Liver (tissue), 9 donors: ENCODE data around the gene PRMT2. TPM values are rescaled to one million over a fixed set of nuclear protein-coding genes. Genes with fewer than 3 reads are reported as not detected.
A peak's percentile ranks its signal among the peaks of the same experiment; 100 is the strongest.
"Not testable (repeated sequence)": the region's sequence is repeated elsewhere in the genome, so short reads cannot be mapped to it uniquely, and the experiment has no call there.

ENCODE experiments used
- DNase-seq: peaks from one replicate; pipeline ENCODE4 v3.0.0-alpha.2; 2017; ENCODE audit warnings: low spot score
- H3K27ac ChIP-seq, 2 donors: one replicate each; pipeline ENCODE4 v1.7.0; 2013; ENCODE audit warnings: inconsistent platforms in 2 of 2, low read length in 2 of 2, control low read depth in 1 of 2, low read depth in 1 of 2, mild to moderate bottlenecking in 1 of 2
- H3K27me3 ChIP-seq, 4 donors: one replicate each; pipeline versions ENCODE4 v1.6.1 to v1.7.0; 2013; ENCODE audit warnings: low read length in 3 of 4, inconsistent platforms in 1 of 4, mild to moderate bottlenecking in 1 of 4, moderate library complexity in 1 of 4; ENCODE audit not compliant: control insufficient read depth in 4 of 4, insufficient read depth in 4 of 4
- H3K36me3 ChIP-seq, 4 donors: one replicate each; pipeline versions ENCODE4 v1.6.1 to v1.7.0; 2013; ENCODE audit warnings: low read length in 3 of 4, mild to moderate bottlenecking in 3 of 4, low read depth in 1 of 4, moderate library complexity in 1 of 4; ENCODE audit not compliant: control insufficient read depth in 4 of 4, insufficient read depth in 3 of 4
- H3K4me1 ChIP-seq, 4 donors: one replicate each; pipeline versions ENCODE4 v1.6.1 to v1.7.0; 2013; ENCODE audit warnings: low read length in 3 of 4, mild to moderate bottlenecking in 3 of 4, moderate library complexity in 1 of 4; ENCODE audit not compliant: control insufficient read depth in 4 of 4, insufficient read depth in 4 of 4
- H3K4me3 ChIP-seq, 3 donors: one replicate each; pipeline versions ENCODE4 v1.6.1 to v1.7.0; 2013; ENCODE audit warnings: low read length in 3 of 3, control low read depth in 1 of 3, low read depth in 1 of 3, mild to moderate bottlenecking in 1 of 3
- H3K9ac ChIP-seq, 2 donors: one replicate each; pipeline ENCODE4 v1.7.0; 2013; ENCODE audit warnings: low read length in 2 of 2, mild to moderate bottlenecking in 2 of 2, moderate library complexity in 2 of 2, control low read depth in 1 of 2, low read depth in 1 of 2
- H3K9me3 ChIP-seq, 4 donors: one replicate each; pipeline versions ENCODE4 v1.6.1 to v1.7.0; 2013; ENCODE audit warnings: low read length in 3 of 4; ENCODE audit not compliant: control insufficient read depth in 4 of 4
- EGR1 ChIP-seq, 2 donors: IDR thresholded peaks; 2 replicates each; pipeline ENCODE4 v1.6.1; 2016 to 2018; ENCODE audit warnings: antibody characterized with exemption in 2 of 2, low read depth in 2 of 2
- FOXA1 ChIP-seq: IDR thresholded peaks from 2 replicates; pipeline ENCODE4 v1.6.1; 2016; ENCODE audit warnings: antibody characterized with exemption
- FOXA2 ChIP-seq: IDR thresholded peaks from 2 replicates; pipeline ENCODE4 v1.6.1; 2016; ENCODE audit warnings: antibody characterized with exemption
- GABPA ChIP-seq, 2 donors: IDR thresholded peaks in 1 of 2; conservative IDR thresholded peaks in 1 of 2; 2 replicates each; pipeline ENCODE4 v1.6.1; 2016; ENCODE audit warnings: antibody characterized with exemption in 2 of 2, mild to moderate bottlenecking in 1 of 2, moderate library complexity in 1 of 2
- HNF4A ChIP-seq, 2 donors: conservative IDR thresholded peaks; 2 replicates each; pipeline ENCODE4 v1.6.1; 2016; ENCODE audit warnings: antibody characterized with exemption in 2 of 2, mild to moderate bottlenecking in 2 of 2
- HNF4G ChIP-seq: IDR thresholded peaks from 2 replicates; pipeline ENCODE4 v1.6.1; 2016; ENCODE audit warnings: antibody characterized with exemption
- JUND ChIP-seq, 2 donors: IDR thresholded peaks; 2 replicates each; pipeline ENCODE4 v1.6.1; 2016; ENCODE audit warnings: antibody characterized with exemption in 2 of 2
- NR2F2 ChIP-seq: IDR thresholded peaks from 2 replicates; pipeline ENCODE4 v1.6.1; 2016; ENCODE audit warnings: antibody characterized with exemption
- RAD21 ChIP-seq, 2 donors: IDR thresholded peaks; 2 replicates each; pipeline ENCODE4 v1.6.1; 2016; ENCODE audit warnings: antibody characterized with exemption in 2 of 2, mild to moderate bottlenecking in 2 of 2
- RXRA ChIP-seq, 2 donors: IDR thresholded peaks; 2 replicates each; pipeline ENCODE4 v1.6.1; 2017 to 2018; ENCODE audit warnings: antibody characterized with exemption in 2 of 2, mild to moderate bottlenecking in 1 of 2
- SP1 ChIP-seq: IDR thresholded peaks from 2 replicates; pipeline ENCODE4 v1.6.1; 2018; ENCODE audit warnings: antibody characterized with exemption, mild to moderate bottlenecking
- TAF1 ChIP-seq: conservative IDR thresholded peaks from 2 replicates; pipeline ENCODE4 v1.6.1; 2016; ENCODE audit warnings: antibody characterized with exemption, mild to moderate bottlenecking
- YY1 ChIP-seq: IDR thresholded peaks from 2 replicates; pipeline ENCODE4 v1.6.1; 2016; ENCODE audit warnings: antibody characterized with exemption, mild to moderate bottlenecking
- WGBS: extraction: QIAGEN DNeasy Blood & Tissue Kit; methylation state at CpG from one replicate; pipeline ENCODE4 v1.1.7; 2013; 5-methylcytosine and 5-hydroxymethylcytosine counted together
- polyA plus RNA-seq, 2 donors: library from polyadenylated mRNA; stranded (reverse) in 1 of 2; unstranded in 1 of 2; fragments of 200-250 nt in 1 of 2; fragments of >200 nt in 1 of 2; fragmentation: Nextera tagmentation in 1 of 2; extraction: Ambion mirVana in 1 of 2; gene quantifications; one replicate each; pipeline versions ENCODE4 v1.2.1 to v1.2.3, GENCODE V29; 2013 to 2015
- total RNA-seq, 2 donors: library from RNA; depleted of rRNA; stranded (reverse); fragments of >200 nt; gene quantifications; one replicate each; pipeline ENCODE4 v1.2.3, GENCODE V29; 2014
- TF ChIP-seq, protein P1 (sequence below): IDR thresholded peaks from 2 replicates; pipeline ENCODE4 v1.6.1; 2016; ENCODE audit warnings: antibody characterized with exemption
- TF ChIP-seq, protein P2 (sequence below): fragments of 150-350 bp; IDR thresholded peaks from 2 replicates; pipeline ENCODE4 v1.5.1; 2017; ENCODE audit warnings: improper control_type of control experiment, low read depth, low read length; ENCODE audit not compliant: missing input control
- TF ChIP-seq, protein P3 (sequence below): IDR thresholded peaks from 2 replicates; pipeline ENCODE4 v1.6.1; 2016; ENCODE audit warnings: antibody characterized with exemption
- TF ChIP-seq, protein P4 (sequence below): IDR thresholded peaks from 2 replicates; pipeline ENCODE4 v1.6.1; 2016; ENCODE audit warnings: antibody characterized with exemption
- TF ChIP-seq, protein P5 (sequence below): IDR thresholded peaks from 2 replicates; pipeline ENCODE4 v1.6.1; 2016; ENCODE audit warnings: antibody characterized with exemption, mild to moderate bottlenecking
- donor health status: healthy.
- donor health status: healthy.
- donor health status: healthy.
- donor health status: healthy.
- donor health status: healthy.

Gene PRMT2
- total and polyA plus RNA-seq, 4 donors: 17.9 to 29.2 (median 23.2) TPM

DNA sequence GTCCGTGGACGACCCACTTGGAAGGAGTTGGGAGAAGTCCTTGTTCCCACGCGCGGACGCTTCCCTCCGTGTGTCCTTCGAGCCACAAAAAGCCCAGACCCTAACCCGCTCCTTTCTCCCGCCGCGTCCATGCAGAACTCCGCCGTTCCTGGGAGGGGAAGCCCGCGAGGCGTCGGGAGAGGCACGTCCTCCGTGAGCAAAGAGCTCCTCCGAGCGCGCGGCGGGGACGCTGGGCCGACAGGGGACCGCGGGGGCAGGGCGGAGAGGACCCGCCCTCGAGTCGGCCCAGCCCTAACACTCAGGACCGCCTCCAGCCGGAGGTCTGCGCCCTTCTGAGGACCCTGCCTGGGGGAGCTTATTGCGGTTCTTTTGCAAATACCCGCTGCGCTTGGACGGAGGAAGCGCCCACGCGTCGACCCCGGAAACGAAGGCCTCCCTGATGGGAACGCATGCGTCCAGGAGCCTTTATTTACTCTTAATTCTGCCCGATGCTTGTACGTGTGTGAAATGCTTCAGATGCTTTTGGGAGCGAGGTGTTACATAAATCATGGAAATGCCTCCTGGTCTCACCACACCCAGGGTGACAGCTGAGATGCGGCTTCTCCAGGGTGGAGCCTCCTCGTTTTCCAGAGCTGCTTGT lies 32.4 kb downstream of the PRMT2 start:
- 2% methylated on average over 53 of the region's 53 CpGs for WGBS
- DNase-seq: no peak
- no peak for TF ChIP-seq NR2F2
- Histone ChIP-seq H3K36me3 (peaks cover 6 to 16% (median 8%) of the 10 kb centered on the region in 4 donors), H3K9me3 (no peaks in the 10 kb centered on the region), H3K27me3 (peaks cover 0 to 5% (median 0%) of the 10 kb centered on the region in 4 donors), H3K27ac (no peak overlapping the region), H3K9ac (no peak overlapping the region), H3K4me1 (peaks cover 0 to 14% (median 7%) of the 10 kb centered on the region in 4 donors), H3K4me3 (peak overlapping the region in 2 of 3 donors; percentile 38)

DNA sequence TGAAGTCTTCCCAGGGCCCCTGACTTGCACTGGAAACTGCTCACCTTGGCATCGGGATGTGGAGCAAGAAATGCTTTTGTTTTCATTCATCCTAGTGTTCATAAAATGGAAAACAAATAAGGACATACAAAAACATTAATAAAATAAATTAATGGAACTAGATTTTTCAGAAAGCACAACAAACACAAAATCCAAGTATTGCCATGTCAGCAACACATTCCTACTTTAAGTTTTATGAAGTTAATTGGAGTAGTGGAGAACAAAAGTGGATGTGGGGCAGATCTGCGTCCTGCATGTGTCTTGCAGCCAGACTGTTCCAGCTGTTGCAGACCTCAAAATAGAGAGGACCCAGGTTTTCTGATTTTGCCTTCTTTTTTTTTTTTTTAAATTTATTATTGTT lies 32.9 kb downstream of the PRMT2 start:
- H3K27me3 ChIP-seq: peaks cover 0 to 5% (median 0%) of the 10 kb centered on the region in 4 donors
- WGBS: 70% methylated on average over 2 of the region's 2 CpGs
- no peaks in the 10 kb centered on the region for H3K9me3 ChIP-seq
- H3K27ac ChIP-seq: no peak overlapping the region
- peaks cover 5 to 14% (median 8%) of the 10 kb centered on the region in 4 donors for H3K36me3 ChIP-seq
- no peak overlapping the region for H3K9ac ChIP-seq
- no peak overlapping the region for H3K4me3 ChIP-seq
- no peak for TF ChIP-seq FOXA2
- TF ChIP-seq, protein P1, sequence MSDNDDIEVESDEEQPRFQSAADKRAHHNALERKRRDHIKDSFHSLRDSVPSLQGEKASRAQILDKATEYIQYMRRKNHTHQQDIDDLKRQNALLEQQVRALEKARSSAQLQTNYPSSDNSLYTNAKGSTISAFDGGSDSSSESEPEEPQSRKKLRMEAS: no peak
- TF ChIP-seq JUND (IDR thresholded peaks at IDR 0.05): no peak
- no peak for TF ChIP-seq EGR1 (IDR thresholded peaks at IDR 0.05; ENCODE audit: low read depth in 2 of 2)
- no peak for TF ChIP-seq GABPA (IDR thresholded peaks at IDR 0.05 in 1 of 2, conservative IDR thresholded peaks at IDR 0.05 in 1 of 2)
- TF ChIP-seq TAF1: no peak
- no peak for TF ChIP-seq FOXA1
- no peak for TF ChIP-seq HNF4G
- TF ChIP-seq NR2F2: no peak
- TF ChIP-seq, protein P2, sequence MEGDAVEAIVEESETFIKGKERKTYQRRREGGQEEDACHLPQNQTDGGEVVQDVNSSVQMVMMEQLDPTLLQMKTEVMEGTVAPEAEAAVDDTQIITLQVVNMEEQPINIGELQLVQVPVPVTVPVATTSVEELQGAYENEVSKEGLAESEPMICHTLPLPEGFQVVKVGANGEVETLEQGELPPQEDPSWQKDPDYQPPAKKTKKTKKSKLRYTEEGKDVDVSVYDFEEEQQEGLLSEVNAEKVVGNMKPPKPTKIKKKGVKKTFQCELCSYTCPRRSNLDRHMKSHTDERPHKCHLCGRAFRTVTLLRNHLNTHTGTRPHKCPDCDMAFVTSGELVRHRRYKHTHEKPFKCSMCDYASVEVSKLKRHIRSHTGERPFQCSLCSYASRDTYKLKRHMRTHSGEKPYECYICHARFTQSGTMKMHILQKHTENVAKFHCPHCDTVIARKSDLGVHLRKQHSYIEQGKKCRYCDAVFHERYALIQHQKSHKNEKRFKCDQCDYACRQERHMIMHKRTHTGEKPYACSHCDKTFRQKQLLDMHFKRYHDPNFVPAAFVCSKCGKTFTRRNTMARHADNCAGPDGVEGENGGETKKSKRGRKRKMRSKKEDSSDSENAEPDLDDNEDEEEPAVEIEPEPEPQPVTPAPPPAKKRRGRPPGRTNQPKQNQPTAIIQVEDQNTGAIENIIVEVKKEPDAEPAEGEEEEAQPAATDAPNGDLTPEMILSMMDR: no peak
- TF ChIP-seq, protein P3, sequence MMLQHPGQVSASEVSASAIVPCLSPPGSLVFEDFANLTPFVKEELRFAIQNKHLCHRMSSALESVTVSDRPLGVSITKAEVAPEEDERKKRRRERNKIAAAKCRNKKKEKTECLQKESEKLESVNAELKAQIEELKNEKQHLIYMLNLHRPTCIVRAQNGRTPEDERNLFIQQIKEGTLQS: no peak
- no peak for TF ChIP-seq RXRA (IDR thresholded peaks at IDR 0.05)
- no peak for TF ChIP-seq SP1
- TF ChIP-seq RAD21 (IDR thresholded peaks at IDR 0.05): no peak
- TF ChIP-seq HNF4A (conservative IDR thresholded peaks at IDR 0.05): no peak
- TF ChIP-seq, protein P4, sequence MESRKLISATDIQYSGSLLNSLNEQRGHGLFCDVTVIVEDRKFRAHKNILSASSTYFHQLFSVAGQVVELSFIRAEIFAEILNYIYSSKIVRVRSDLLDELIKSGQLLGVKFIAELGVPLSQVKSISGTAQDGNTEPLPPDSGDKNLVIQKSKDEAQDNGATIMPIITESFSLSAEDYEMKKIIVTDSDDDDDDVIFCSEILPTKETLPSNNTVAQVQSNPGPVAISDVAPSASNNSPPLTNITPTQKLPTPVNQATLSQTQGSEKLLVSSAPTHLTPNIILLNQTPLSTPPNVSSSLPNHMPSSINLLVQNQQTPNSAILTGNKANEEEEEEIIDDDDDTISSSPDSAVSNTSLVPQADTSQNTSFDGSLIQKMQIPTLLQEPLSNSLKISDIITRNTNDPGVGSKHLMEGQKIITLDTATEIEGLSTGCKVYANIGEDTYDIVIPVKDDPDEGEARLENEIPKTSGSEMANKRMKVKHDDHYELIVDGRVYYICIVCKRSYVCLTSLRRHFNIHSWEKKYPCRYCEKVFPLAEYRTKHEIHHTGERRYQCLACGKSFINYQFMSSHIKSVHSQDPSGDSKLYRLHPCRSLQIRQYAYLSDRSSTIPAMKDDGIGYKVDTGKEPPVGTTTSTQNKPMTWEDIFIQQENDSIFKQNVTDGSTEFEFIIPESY: no peak
- TF ChIP-seq, protein P5, sequence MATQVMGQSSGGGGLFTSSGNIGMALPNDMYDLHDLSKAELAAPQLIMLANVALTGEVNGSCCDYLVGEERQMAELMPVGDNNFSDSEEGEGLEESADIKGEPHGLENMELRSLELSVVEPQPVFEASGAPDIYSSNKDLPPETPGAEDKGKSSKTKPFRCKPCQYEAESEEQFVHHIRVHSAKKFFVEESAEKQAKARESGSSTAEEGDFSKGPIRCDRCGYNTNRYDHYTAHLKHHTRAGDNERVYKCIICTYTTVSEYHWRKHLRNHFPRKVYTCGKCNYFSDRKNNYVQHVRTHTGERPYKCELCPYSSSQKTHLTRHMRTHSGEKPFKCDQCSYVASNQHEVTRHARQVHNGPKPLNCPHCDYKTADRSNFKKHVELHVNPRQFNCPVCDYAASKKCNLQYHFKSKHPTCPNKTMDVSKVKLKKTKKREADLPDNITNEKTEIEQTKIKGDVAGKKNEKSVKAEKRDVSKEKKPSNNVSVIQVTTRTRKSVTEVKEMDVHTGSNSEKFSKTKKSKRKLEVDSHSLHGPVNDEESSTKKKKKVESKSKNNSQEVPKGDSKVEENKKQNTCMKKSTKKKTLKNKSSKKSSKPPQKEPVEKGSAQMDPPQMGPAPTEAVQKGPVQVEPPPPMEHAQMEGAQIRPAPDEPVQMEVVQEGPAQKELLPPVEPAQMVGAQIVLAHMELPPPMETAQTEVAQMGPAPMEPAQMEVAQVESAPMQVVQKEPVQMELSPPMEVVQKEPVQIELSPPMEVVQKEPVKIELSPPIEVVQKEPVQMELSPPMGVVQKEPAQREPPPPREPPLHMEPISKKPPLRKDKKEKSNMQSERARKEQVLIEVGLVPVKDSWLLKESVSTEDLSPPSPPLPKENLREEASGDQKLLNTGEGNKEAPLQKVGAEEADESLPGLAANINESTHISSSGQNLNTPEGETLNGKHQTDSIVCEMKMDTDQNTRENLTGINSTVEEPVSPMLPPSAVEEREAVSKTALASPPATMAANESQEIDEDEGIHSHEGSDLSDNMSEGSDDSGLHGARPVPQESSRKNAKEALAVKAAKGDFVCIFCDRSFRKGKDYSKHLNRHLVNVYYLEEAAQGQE: no peak
- no peak for TF ChIP-seq YY1
- H3K4me1 ChIP-seq: peaks cover 0 to 14% (median 7%) of the 10 kb centered on the region in 4 donors
- DNase-seq: no peak

DNA sequence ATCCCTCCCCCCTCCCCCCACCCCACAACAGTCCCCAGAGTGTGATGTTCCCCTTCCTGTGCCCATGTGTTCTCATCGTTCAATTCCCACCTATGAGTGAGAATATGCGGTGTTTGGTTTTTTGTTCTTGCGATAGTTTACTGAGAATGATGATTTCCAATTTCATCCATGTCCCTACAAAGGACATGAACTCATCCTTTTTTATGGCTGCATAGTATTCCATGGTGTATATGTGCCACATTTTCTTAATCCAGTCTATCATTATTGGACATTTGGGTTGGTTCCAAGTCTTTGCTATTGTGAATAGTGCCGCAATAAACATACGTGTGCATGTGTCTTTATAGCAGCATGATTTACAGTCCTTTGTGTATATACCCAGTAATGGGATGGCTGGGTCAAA lies 33.4 kb downstream of the PRMT2 start:
- not testable (repeated sequence) for H3K9me3 ChIP-seq, H3K27ac ChIP-seq, H3K27me3 ChIP-seq, DNase-seq, H3K9ac ChIP-seq, H3K4me3 ChIP-seq
- peaks cover 5 to 11% (median 8%) of the 10 kb centered on the region in 4 donors for H3K36me3 ChIP-seq
- H3K4me1 ChIP-seq: peaks cover 0 to 14% (median 7%) of the 10 kb centered on the region in 4 donors
- WGBS: 91% methylated on average over 3 of the region's 5 CpGs
